ENCODE data around the gene DUOX1.
A peak's percentile ranks its signal among the peaks of the same experiment; 100 is the strongest.

DUOX1 gene

GRCh38 chr15:45106002-45106790 is 23.6 kb upstream of the DUOX1 start:
- DNase-seq (ENCODE audit: low read depth in 3 of 3) = no peak

- DNase-seq (ENCODE audit: low read depth in 3 of 3) = no peak
These were observed 21.7 kb upstream of the DUOX1 start for GRCh38 chr15:45107941-45108630.

- DNase-seq (ENCODE audit: low read depth in 3 of 3) = no peak
These were observed 19.5 kb upstream of the DUOX1 start for GRCh38 chr15:45110256-45110820.

- DNase-seq (ENCODE audit: low read depth in 3 of 3) = no peak
These were observed 18.2 kb upstream of the DUOX1 start for GRCh38 chr15:45111390-45112142.

GRCh38 chr15:45112143-45112590 is 17.6 kb upstream of the DUOX1 start:
- no peak for DNase-seq (ENCODE audit: low read depth in 3 of 3)

- no peak for DNase-seq (ENCODE audit: low read depth in 3 of 3)
These were observed 17.0 kb upstream of the DUOX1 start for GRCh38 chr15:45112591-45113379.

GRCh38 chr15:45113380-45113990 is 16.3 kb upstream of the DUOX1 start:
- no peak for DNase-seq (ENCODE audit: low read depth in 3 of 3)

GRCh38 chr15:45114076-45114750 is 15.6 kb upstream of the DUOX1 start, which contains the start of the genes DUOX2 and DUOXA2:
Gene DUOX2 (minus strand): TSS chr15:45114172. CDS start chr15:45113411, 761 bp downstream.
Gene DUOXA2 (plus strand): TSS chr15:45114326. CDS start chr15:45114606, 280 bp downstream.
- DNase-seq (ENCODE audit: low read depth in 3 of 3) = no peak

GRCh38 chr15:45114751-45115085 is 15.1 kb upstream of the DUOX1 start:
- no peak for DNase-seq (ENCODE audit: low read depth in 3 of 3)

GRCh38 chr15:45115312-45115820 is 14.4 kb upstream of the DUOX1 start:
- no peak for DNase-seq (ENCODE audit: low read depth in 3 of 3)

GRCh38 chr15:45116006-45116481 is 13.8 kb upstream of the DUOX1 start:
- no peak for DNase-seq (ENCODE audit: low read depth in 3 of 3)

GRCh38 chr15:45116482-45117307 is 13.1 kb upstream of the DUOX1 start:
- DNase-seq (ENCODE audit: low read depth in 3 of 3) = no peak

- no peak for DNase-seq (ENCODE audit: low read depth in 3 of 3)
These were observed 12.3 kb upstream of the DUOX1 start for GRCh38 chr15:45117308-45118130.

- DNase-seq (ENCODE audit: low read depth in 3 of 3) = peak; percentile 62 to 83 (median 69)
These were observed 11.6 kb upstream of the DUOX1 start for GRCh38 chr15:45118131-45118588.

GRCh38 chr15:45118996-45119395 is 10.8 kb upstream of the DUOX1 start:
- no peak for DNase-seq (ENCODE audit: low read depth in 3 of 3)

- no peak for DNase-seq (ENCODE audit: low read depth in 3 of 3)
These were observed 9.5 kb upstream of the DUOX1 start for GRCh38 chr15:45120081-45120972.

- DNase-seq (ENCODE audit: low read depth in 3 of 3) = no peak
These were observed 8.8 kb upstream of the DUOX1 start for GRCh38 chr15:45121020-45121419.

All from stimulated activated CD4-positive, alpha-beta T cell treated with anti-CD3 and anti-CD28 coated beads, TNF-alpha, amount 100 ng/mL, for 24 hours (primary cell).